ENCODE data around the gene MED14. TPM values are rescaled to one million over a fixed set of nuclear protein-coding genes. Genes with fewer than 3 reads are reported as not detected.
"Not testable (repeated sequence)": the region's sequence is repeated elsewhere in the genome, so short reads cannot be mapped to it uniquely, and the experiment has no call there.

The MED14 gene
- 100 to 1,000 TPM in 1 of 4 donors, 10 to 100 TPM in 3; 12.6 to 125 (median 46.8) TPM for total RNA-seq

GRCh38 chrX:40735325-40736169 is at the start of gene MED14:
TSS of gene MED14 (minus strand) at chrX:40735542. CDS start at chrX:40735412, 130 bp downstream.
- intact Hi-C loops (cut with DNase I; ENCODE audit: low total_unique reads): no loop called here
- TF ChIP-seq POLR2A (IDR thresholded peaks at IDR 0.05): peak; percentile 44 to 71
- TF ChIP-seq CTCF (IDR thresholded peaks at IDR 0.05): peak; percentile 42 to 64 (median 50)

GRCh38 chrX:40784516-40785151 is 49.3 kb upstream of the MED14 start:
- no peaks in the 10 kb centered on the region for H3K27me3 ChIP-seq
- H3K36me3 ChIP-seq: no peaks in the 10 kb centered on the region
- intact Hi-C loops (cut with DNase I; ENCODE audit: low total_unique reads): no loop called here
- TF ChIP-seq POLR2A (IDR thresholded peaks at IDR 0.05) (no peak), CTCF (IDR thresholded peaks at IDR 0.05) (no peak)
- H3K9me3 ChIP-seq: no peaks in the 10 kb centered on the region
- DNase-seq: no peak
- no peak overlapping the region for H3K4me3 ChIP-seq
- H3K4me1 ChIP-seq: no peaks in the 10 kb centered on the region
- no peak overlapping the region for H3K27ac ChIP-seq

More at GRCh38 chrX:40735325-40736169, at the start of gene MED14:
- Histone ChIP-seq H3K36me3 (no peaks in the 10 kb centered on the region), H3K27ac (peak within 1 kb of the TSS; percentile 92), H3K27me3 (peaks cover 0 to 8% of the 10 kb centered on the region in 2 donors), H3K9me3 (no peaks in the 10 kb centered on the region), H3K4me1 (no peaks in the 10 kb centered on the region), H3K4me3 (peak within 1 kb of the TSS; percentile 73 to 77)
- DNase-seq: peak; percentile 88

- DNase-seq; H3K36me3 ChIP-seq; H3K4me1 ChIP-seq; intact Hi-C loops (cut with DNase I; ENCODE audit: low total_unique reads); H3K27ac ChIP-seq; H3K27me3 ChIP-seq; H3K4me3 ChIP-seq; H3K9me3 ChIP-seq: not testable (repeated sequence)
Observed at GRCh38 chrX:40782644-40783259, 47.4 kb upstream of the MED14 start.

- Histone ChIP-seq H3K36me3 (no peaks in the 10 kb centered on the region), H3K4me3 (no peak overlapping the region), H3K27me3 (no peaks in the 10 kb centered on the region), H3K9me3 (no peaks in the 10 kb centered on the region), H3K27ac (no peak overlapping the region), H3K4me1 (no peaks in the 10 kb centered on the region)
- no peak for TF ChIP-seq POLR2A (IDR thresholded peaks at IDR 0.05)
- TF ChIP-seq CTCF (IDR thresholded peaks at IDR 0.05): no peak
- intact Hi-C loops (cut with DNase I; ENCODE audit: low total_unique reads): no loop called here
- DNase-seq: no peak
Observed at GRCh38 chrX:40780951-40781350, 45.6 kb upstream of the MED14 start.

GRCh38 chrX:40780082-40780481 is 44.7 kb upstream of the MED14 start:
- no peaks in the 10 kb centered on the region for H3K36me3 ChIP-seq
- H3K4me3 ChIP-seq: no peak overlapping the region
- no peak for DNase-seq
- no peaks in the 10 kb centered on the region for H3K9me3 ChIP-seq
- intact Hi-C loops (cut with DNase I; ENCODE audit: low total_unique reads): no loop called here
- H3K4me1 ChIP-seq: no peaks in the 10 kb centered on the region
- no peak overlapping the region for H3K27ac ChIP-seq
- TF ChIP-seq CTCF (IDR thresholded peaks at IDR 0.05) (no peak), POLR2A (IDR thresholded peaks at IDR 0.05) (no peak)
- H3K27me3 ChIP-seq: no peaks in the 10 kb centered on the region
